GM12878 (cell line): Measurements from ENCODE around the gene RNF7. TPM values are rescaled to one million over a fixed set of nuclear protein-coding genes. Genes with fewer than 3 reads are reported as not detected.

Experiments used
- ATAC-seq: fragments of 200-7000 bp; cut with Tn5 transposase; 3 replicates; pipeline ENCODE4 v1.9.1; 2020; ENCODE audit warnings: mild to moderate bottlenecking, moderate library complexity
- BruUV-seq: library from RNA; stranded (reverse); fragments of 400-500 nt; replicated peaks from 2 replicates; lab custom pipeline; 2021; lab: Mats Ljungman, UMichigan
- CTCF ChIA-PET: fragments of 300-600 bp; sonication (Branson Sonifier 250); formaldehyde crosslinking; extraction: SDS; loops from one replicate; lab custom pipeline; 2021; ENCODE audit warnings: inconsistent platforms; lab: Yijun Ruan, JAX
- POLR2A ChIA-PET: fragments of 350-600 bp; formaldehyde crosslinking; extraction: SDS; loops from one replicate; lab custom pipeline; 2021; ENCODE audit warnings: inconsistent platforms; lab: Charles Lee
- RAD21 ChIA-PET: fragments of 300-600 bp; sonication (Branson Sonifier 250); formaldehyde crosslinking; loops from one replicate; lab custom pipeline; 2023; ENCODE audit warnings: antibody characterized with exemption; ENCODE audit not compliant: unreplicated experiment; lab: Charles Lee
- SMC1A ChIA-PET: fragments of 300-600 bp; sonication (Branson Sonifier 250); formaldehyde crosslinking; loops from one replicate; lab custom pipeline; 2023; ENCODE audit not compliant: unreplicated experiment, uncharacterized antibody; lab: Charles Lee
- DNase-seq: peaks from one replicate; pipeline ENCODE4 v3.0.0-alpha.2; 2011; ENCODE audit warnings: low read depth, low spot score
- FAIRE-seq: peaks from 3 replicates; lab custom pipeline; 2011; peaks lifted over from hg19 to GRCh38; lab: Jason Lieb, UNC
- H2AFZ ChIP-seq: 2 replicates; pipeline ENCODE4 v1.6.0; 2011; ENCODE audit warnings: low read depth, low read length, control low read depth; ENCODE audit not compliant: control insufficient read depth
- H3K27ac ChIP-seq: 2 replicates; pipeline ENCODE4 v1.5.1; 2011; ENCODE audit warnings: control low read depth; ENCODE audit not compliant: control insufficient read depth, insufficient read depth
- H3K27me3 ChIP-seq, 2 experiments: replicated peaks in 1 of 2; 2 replicates each; pipeline versions ENCODE4 v1.6.0 to v1.6.1; 2011; ENCODE audit warnings: low read length in 1 of 2; ENCODE audit not compliant: control insufficient read depth in 2 of 2, insufficient read depth in 2 of 2
- H3K36me3 ChIP-seq, 2 experiments: 2 replicates each; pipeline ENCODE4 v1.5.1; 2011; ENCODE audit warnings: low read length in 1 of 2; ENCODE audit not compliant: control insufficient read depth in 2 of 2, insufficient read depth in 2 of 2
- H3K4me1 ChIP-seq: 2 replicates; pipeline ENCODE4 v1.6.1; 2011; ENCODE audit warnings: mild to moderate bottlenecking, low read length, moderate library complexity, mixed read lengths; ENCODE audit not compliant: control insufficient read depth, insufficient read depth
- H3K4me2 ChIP-seq: 2 replicates; pipeline ENCODE4 v1.6.0; 2011; ENCODE audit warnings: control low read depth; ENCODE audit not compliant: control insufficient read depth, insufficient read depth
- H3K4me3 ChIP-seq: fragments of 200-600 bp; sonication (generic); 2 replicates; pipeline ENCODE4 v1.5.1; 2016
- H3K79me2 ChIP-seq: 2 replicates; pipeline ENCODE4 v1.6.0; 2011; ENCODE audit warnings: low read length; ENCODE audit not compliant: control insufficient read depth, insufficient read depth
- H3K9ac ChIP-seq: 2 replicates; pipeline ENCODE4 v1.8.0; 2011; ENCODE audit warnings: low read length, control low read depth, mixed read lengths; ENCODE audit not compliant: control insufficient read depth, insufficient read depth
- H3K9me3 ChIP-seq: replicated peaks from 3 replicates; pipeline ENCODE4 v1.5.1; 2011; ENCODE audit warnings: mild to moderate bottlenecking, low read length; ENCODE audit not compliant: control insufficient read depth, insufficient read depth
- H4K20me1 ChIP-seq: 2 replicates; pipeline ENCODE4 v1.6.0; 2011; ENCODE audit not compliant: control insufficient read depth, insufficient read depth
- GABPA ChIP-seq: IDR thresholded peaks from 2 replicates; pipeline ENCODE4 v1.6.1; 2014; ENCODE audit warnings: antibody characterized with exemption, low read depth, mild to moderate bottlenecking, inconsistent platforms
- PAX8 ChIP-seq: fragments of 450-650 bp; IDR thresholded peaks from 2 replicates; pipeline ENCODE4 v1.6.1; 2017; ENCODE audit warnings: mild to moderate bottlenecking, moderate library complexity
- POLR2AphosphoS5 ChIP-seq: IDR thresholded peaks from 2 replicates; pipeline ENCODE4 v1.6.1; 2011; ENCODE audit warnings: mild to moderate bottlenecking, low read length, inconsistent platforms
- RAD51 ChIP-seq: fragments of 450-650 bp; IDR thresholded peaks from 2 replicates; pipeline ENCODE4 v1.6.1; 2016; ENCODE audit warnings: moderate library complexity, mild to moderate bottlenecking, inconsistent platforms
- WGBS: methylation state at CpG from one replicate; pipeline ENCODE4 v1.1.6; 2016; ENCODE audit warnings: low lambda C conversion rate; ENCODE audit not compliant: insufficient replicate concordance, insufficient coverage; ENCODE audit errors: missing lambda C conversion rate; 5-methylcytosine and 5-hydroxymethylcytosine counted together
- in situ Hi-C: fragments of 300-500 bp; cut with MboI; formaldehyde crosslinking; loops from 9 replicates; pipeline ENCODE4 v1.14.3; 2018; ENCODE audit warnings: mixed read lengths
- intact Hi-C: fragments of 100-400 bp; cut with micrococcal nuclease; formaldehyde crosslinking; loops from one replicate; pipeline ENCODE4 v1.14.2; 2022; ENCODE audit not compliant: unreplicated experiment
- polyA plus RNA-seq, 11 experiments: library from polyadenylated mRNA; depleted of rRNA in 4 of 11; unstranded in 6 of 11; stranded (reverse) in 5 of 11; fragments of >200 nt; fragmentation: Nextera tagmentation in 4 of 11; fragmentation: Illumina TruSeq in 1 of 11; extraction: Ambion mirVana in 4 of 11; extraction: Trizol in 1 of 11; gene quantifications; 1 replicate in 1 of 11; 2 replicates in 10 of 11; pipeline versions ENCODE4 v1.2.1 to v1.2.3, GENCODE V29; 2011 to 2016; ENCODE audit warnings: inconsistent platforms in 2 of 11, missing spikeins in 2 of 11, low read depth in 1 of 11
- total RNA-seq, 4 experiments: library from RNA; depleted of rRNA in 3 of 4; stranded (reverse); fragments of >200 nt in 3 of 4; fragmentation: Illumina TruSeq in 1 of 4; extraction: Trizol in 1 of 4; gene quantifications; 2 replicates each; pipeline versions ENCODE4 v1.2.1 to v1.2.3, GENCODE V29; 2013 to 2021
- TF ChIP-seq, protein P1 (sequence below): fragments of 150-350 bp; IDR thresholded peaks from 2 replicates; pipeline ENCODE4 v1.6.1; 2016; ENCODE audit warnings: low read depth, low read length

Gene RNF7
- total and polyA plus RNA-seq, 10 of the 15 experiments (the other 5 are each of a cell fraction or from before 2014, with no cell fraction given): 36.0 to 146 (median 76.4) TPM

DNA sequence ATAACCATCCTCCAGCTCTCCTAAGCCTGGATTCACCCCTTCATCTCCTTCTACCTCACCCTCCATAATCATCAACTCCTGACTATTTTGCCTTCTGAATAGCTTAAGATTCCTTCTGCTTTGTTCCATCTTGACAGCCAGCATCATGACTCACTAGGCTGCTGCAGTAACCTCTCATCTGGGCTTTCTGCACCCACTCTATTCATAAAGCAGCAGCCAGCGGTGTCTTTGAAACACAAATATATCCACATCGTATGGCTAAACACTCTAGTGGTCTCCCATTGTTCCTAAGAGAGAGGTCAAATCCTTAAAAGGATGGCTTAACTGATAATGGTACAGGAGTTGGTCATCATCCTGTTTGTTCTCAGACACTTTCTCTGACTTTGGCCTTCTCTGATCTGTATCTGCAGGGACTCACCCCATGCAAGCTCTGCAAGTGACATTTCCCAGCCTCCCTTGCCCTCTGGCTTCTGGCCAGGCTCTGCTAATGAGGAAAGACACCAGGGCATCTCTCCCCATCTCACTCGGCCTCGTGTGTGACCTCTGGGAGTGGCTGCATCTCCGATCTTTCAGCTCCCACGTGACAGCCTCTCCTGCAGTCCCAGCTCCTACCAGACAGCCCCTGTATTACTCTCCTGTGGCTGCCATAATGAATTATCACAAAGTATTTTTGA lies 31.3 kb downstream of the RNF7 start:
- Histone ChIP-seq H3K9ac (no peak overlapping the region), H2AFZ (no peak overlapping the region), H4K20me1 (no peaks in the 10 kb centered on the region), H3K27ac (no peak overlapping the region), H3K27me3 (no peaks in the 10 kb centered on the region; a peak in 1 of 4 replicates), H3K4me2 (no peak overlapping the region), H3K4me1 (no peaks in the 10 kb centered on the region), H3K9me3 (no peaks in the 10 kb centered on the region), H3K36me3 (no peaks in the 10 kb centered on the region), H3K4me3 (no peak overlapping the region), H3K79me2 (no peaks in the 10 kb centered on the region)
- ChIA-PET POLR2A (interaction anchor here (0.6 kb wide), 1 partner anchor 108 kb away, joined by 6 read pairs; no protein-coding TSS in a partner anchor), SMC1A (no interaction called here), CTCF (no interaction called here), RAD21 (no interaction called here)
- no peak for ATAC-seq
- no peak for TF ChIP-seq PAX8
- no peak for TF ChIP-seq POLR2AphosphoS5
- TF ChIP-seq, protein P1, sequence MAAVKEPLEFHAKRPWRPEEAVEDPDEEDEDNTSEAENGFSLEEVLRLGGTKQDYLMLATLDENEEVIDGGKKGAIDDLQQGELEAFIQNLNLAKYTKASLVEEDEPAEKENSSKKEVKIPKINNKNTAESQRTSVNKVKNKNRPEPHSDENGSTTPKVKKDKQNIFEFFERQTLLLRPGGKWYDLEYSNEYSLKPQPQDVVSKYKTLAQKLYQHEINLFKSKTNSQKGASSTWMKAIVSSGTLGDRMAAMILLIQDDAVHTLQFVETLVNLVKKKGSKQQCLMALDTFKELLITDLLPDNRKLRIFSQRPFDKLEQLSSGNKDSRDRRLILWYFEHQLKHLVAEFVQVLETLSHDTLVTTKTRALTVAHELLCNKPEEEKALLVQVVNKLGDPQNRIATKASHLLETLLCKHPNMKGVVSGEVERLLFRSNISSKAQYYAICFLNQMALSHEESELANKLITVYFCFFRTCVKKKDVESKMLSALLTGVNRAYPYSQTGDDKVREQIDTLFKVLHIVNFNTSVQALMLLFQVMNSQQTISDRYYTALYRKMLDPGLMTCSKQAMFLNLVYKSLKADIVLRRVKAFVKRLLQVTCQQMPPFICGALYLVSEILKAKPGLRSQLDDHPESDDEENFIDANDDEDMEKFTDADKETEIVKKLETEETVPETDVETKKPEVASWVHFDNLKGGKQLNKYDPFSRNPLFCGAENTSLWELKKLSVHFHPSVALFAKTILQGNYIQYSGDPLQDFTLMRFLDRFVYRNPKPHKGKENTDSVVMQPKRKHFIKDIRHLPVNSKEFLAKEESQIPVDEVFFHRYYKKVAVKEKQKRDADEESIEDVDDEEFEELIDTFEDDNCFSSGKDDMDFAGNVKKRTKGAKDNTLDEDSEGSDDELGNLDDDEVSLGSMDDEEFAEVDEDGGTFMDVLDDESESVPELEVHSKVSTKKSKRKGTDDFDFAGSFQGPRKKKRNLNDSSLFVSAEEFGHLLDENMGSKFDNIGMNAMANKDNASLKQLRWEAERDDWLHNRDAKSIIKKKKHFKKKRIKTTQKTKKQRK: no peak
- TF ChIP-seq RAD51: no peak
- TF ChIP-seq GABPA: no peak
- in situ Hi-C loops: no loop called here
- DNase-seq: no peak
- WGBS: 23% methylated on average over 6 of the region's 6 CpGs
- no TSS peak for BruUV-seq
- intact Hi-C loops: no loop called here
- FAIRE-seq: no peak
